Stimulated activated naive CD8-positive, alpha-beta T cell treated with anti-CD3 and anti-CD28 coated beads, Interleukin-15, amount 100 ng/mL, for 72 hours (primary cell): ENCODE measurements around the gene CDH2.

Experiments
- ATAC-seq: fragments of 150-1000 bp; cut with Tn5 transposase; 2 replicates; pipeline ENCODE4 v1.10.0; 2021; ENCODE audit warnings: mild to moderate bottlenecking, moderate library complexity
- DNase-seq, 2 donors: peaks; one replicate each; pipeline ENCODE4 v3.0.0; 2021 to 2022
- H3K27ac Mint-ChIP-seq, 2 donors: one replicate each; pipeline ENCODE4 v1.8.0; 2022; ENCODE audit warnings: mild to moderate bottlenecking in 2 of 2, mixed read lengths in 2 of 2, moderate library complexity in 2 of 2
- H3K27me3 Mint-ChIP-seq: one replicate; pipeline ENCODE4 v1.8.0; 2022; ENCODE audit warnings: mixed read lengths
- H3K4me1 Mint-ChIP-seq: one replicate; pipeline ENCODE4 v1.8.0; 2022; ENCODE audit warnings: mild to moderate bottlenecking, mixed read lengths
- H3K4me3 Mint-ChIP-seq, 2 donors: one replicate each; pipeline ENCODE4 v1.8.0; 2022; ENCODE audit warnings: mild to moderate bottlenecking in 2 of 2, mixed read lengths in 2 of 2, moderate library complexity in 1 of 2
- H3K9me3 Mint-ChIP-seq, 2 donors: one replicate each; pipeline ENCODE4 v1.8.0; 2022; ENCODE audit warnings: mixed read lengths in 2 of 2

The CDH2 gene

DNA sequence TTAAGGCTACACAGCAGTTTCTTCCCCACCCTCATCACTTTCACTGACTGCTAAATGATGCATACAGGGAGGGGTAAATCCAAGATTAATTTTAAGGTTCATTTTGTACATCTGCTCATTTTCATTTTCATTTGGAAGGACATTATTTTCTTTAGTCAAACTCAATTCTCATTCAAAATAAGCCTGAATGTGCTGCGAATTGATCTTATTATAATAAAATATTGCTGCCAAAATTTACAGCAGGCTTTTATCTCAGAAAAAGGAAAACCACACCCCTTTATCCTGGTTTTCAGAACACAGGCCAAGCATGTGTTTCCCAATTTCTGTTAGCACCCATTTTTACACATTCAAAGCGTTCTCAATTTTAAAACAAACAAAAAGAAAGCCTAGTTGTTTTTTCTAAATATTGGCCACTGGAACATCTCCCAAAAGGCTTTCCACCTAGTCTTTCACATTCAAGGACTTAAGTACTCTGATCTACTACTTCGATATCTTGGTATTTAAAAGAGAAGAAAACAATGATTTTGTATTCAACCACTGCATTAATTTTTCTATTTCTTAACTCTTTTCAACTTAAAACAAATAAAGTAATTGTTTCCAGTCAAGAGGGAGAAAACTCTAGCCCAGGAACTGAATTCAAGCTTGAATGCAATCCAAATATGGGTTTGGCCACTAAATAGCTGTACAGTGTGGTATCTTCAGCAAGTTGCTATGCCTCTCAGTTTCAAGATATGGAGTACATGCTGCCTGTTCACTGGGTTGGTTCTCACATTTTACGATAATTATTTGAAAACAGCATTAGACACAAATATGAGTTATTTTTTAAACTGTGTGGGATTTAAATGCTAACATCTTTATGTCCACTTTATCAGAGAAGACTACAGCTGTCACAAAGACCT is 52.5 kb downstream of the CDH2 start:
- Mint-ChIP-seq H3K9me3 (peaks cover 0 to 7% of the 10 kb centered on the region in 2 donors), H3K27ac (no peak overlapping the region), H3K4me3 (no peak overlapping the region), H3K4me1 (no peaks in the 10 kb centered on the region), H3K27me3 (no peaks in the 10 kb centered on the region)
- no peak for DNase-seq
- no peak for ATAC-seq

- ATAC-seq (no peak), DNase-seq (no peak)
- Mint-ChIP-seq H3K27ac (no peak overlapping the region), H3K9me3 (peaks cover 0 to 7% of the 10 kb centered on the region in 2 donors), H3K4me3 (no peak overlapping the region), H3K4me1 (no peaks in the 10 kb centered on the region), H3K27me3 (no peaks in the 10 kb centered on the region)
Observed at GRCh38 chr18:28123401-28124030, 53.4 kb downstream of the CDH2 start.

GRCh38 chr18:28120828-28121515 is 56.0 kb downstream of the CDH2 start:
- Mint-ChIP-seq H3K27ac (no peak overlapping the region), H3K4me1 (no peaks in the 10 kb centered on the region), H3K9me3 (peaks cover 0 to 7% of the 10 kb centered on the region in 2 donors), H3K4me3 (no peak overlapping the region), H3K27me3 (no peaks in the 10 kb centered on the region)
- ATAC-seq = no peak
- no peak for DNase-seq

DNA sequence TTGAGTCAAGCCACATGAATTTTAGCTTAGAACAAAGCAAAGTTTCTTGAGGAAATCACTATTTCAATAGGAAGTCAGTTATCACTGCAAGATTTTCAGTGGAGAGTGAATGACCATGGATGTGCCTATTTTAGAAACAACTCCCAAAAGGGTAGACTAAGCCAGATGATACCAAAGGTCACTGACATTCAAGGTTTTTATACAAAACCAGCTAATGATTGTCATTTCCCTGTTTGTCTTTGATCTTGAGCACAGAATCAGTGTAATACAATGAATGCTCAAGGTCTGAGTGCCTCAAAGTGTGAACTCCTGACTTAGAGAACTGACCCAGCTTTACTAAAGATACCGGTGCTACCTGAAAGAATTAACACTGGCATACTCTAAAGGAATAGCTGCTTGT is 60.5 kb downstream of the CDH2 start:
- no peaks in the 10 kb centered on the region for H3K27me3 Mint-ChIP-seq
- peaks cover 0 to 4% of the 10 kb centered on the region in 2 donors for H3K9me3 Mint-ChIP-seq
- ATAC-seq (no peak), DNase-seq (no peak)
- no peaks in the 10 kb centered on the region for H3K4me1 Mint-ChIP-seq
- H3K4me3 Mint-ChIP-seq = no peak overlapping the region
- no peak overlapping the region for H3K27ac Mint-ChIP-seq

GRCh38 chr18:28115149-28115550 is 61.8 kb downstream of the CDH2 start:
- Mint-ChIP-seq H3K4me3 (no peak overlapping the region), H3K27ac (no peak overlapping the region), H3K9me3 (no peaks in the 10 kb centered on the region), H3K4me1 (no peaks in the 10 kb centered on the region), H3K27me3 (no peaks in the 10 kb centered on the region)
- no peak for ATAC-seq
- DNase-seq = no peak

GRCh38 chr18:28114472-28114871 is 62.5 kb downstream of the CDH2 start:
- H3K9me3 Mint-ChIP-seq = no peaks in the 10 kb centered on the region
- H3K4me1 Mint-ChIP-seq = no peaks in the 10 kb centered on the region
- ATAC-seq = no peak
- no peak for DNase-seq
- no peak overlapping the region for H3K27ac Mint-ChIP-seq
- no peaks in the 10 kb centered on the region for H3K27me3 Mint-ChIP-seq
- H3K4me3 Mint-ChIP-seq = no peak overlapping the region

DNA sequence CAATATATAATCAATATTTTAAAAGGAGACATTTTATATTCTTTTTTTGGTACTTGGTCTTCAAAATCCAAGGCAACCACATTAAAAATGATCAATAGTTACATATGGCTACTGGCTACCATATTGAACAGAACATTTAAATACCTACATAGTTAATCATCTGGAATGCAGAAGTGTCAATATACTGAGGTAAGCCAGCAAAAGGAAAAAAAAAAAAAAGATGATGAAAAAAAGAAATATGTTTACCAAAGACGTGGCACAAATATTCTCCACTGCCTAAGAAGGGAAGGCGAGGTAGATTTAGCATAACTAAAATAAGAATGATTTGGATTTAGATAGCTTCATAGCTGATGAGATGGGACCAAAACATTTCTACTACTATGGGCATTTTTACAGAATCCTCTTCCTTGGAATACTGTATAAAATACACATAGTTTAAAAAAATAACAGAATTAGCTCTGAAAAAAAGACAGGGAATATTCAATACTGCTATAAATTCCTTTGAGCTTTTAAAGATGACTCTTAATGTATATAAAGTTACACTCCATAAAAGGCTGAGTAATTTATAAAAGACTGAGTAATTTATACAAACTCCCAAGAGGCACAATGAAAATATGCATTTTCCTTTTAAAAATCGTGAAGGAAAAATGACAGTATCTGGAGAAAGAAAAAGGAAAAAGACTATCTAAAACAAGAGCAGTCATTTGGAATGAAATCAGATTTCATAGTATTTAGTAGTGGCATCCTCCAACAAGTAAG is 63.5 kb downstream of the CDH2 start:
- no peak for DNase-seq

DNA sequence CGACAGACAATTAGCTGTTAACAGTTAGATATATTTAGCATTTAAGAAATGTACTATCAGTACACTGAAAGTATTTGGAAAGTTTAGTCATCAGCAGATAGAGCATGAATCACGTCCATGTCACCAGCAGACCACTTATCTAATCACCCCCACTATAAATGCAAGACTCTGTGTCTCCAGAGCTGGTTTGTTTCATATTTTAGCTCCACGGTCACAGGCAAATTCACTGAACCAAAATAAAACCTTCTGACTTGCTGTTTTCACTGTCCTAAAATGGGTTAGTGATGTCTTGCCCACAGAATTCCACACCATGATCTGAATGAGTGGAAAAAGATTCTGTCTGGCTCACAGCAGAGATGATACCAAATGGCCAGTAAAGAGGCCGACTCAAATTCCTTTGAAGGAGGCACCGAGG is 64.9 kb downstream of the CDH2 start:
- DNase-seq = no peak
- Mint-ChIP-seq H3K4me3 (no peak overlapping the region), H3K4me1 (no peaks in the 10 kb centered on the region), H3K9me3 (no peaks in the 10 kb centered on the region), H3K27ac (no peak overlapping the region), H3K27me3 (no peaks in the 10 kb centered on the region)
- no peak for ATAC-seq

More for the DNA sequence above, 63.5 kb downstream of the CDH2 start:
- H3K27ac Mint-ChIP-seq = no peak overlapping the region
- ATAC-seq = no peak
- no peak overlapping the region for H3K4me3 Mint-ChIP-seq
- H3K4me1 Mint-ChIP-seq = no peaks in the 10 kb centered on the region
- H3K9me3 Mint-ChIP-seq = no peaks in the 10 kb centered on the region
- no peaks in the 10 kb centered on the region for H3K27me3 Mint-ChIP-seq

DNA sequence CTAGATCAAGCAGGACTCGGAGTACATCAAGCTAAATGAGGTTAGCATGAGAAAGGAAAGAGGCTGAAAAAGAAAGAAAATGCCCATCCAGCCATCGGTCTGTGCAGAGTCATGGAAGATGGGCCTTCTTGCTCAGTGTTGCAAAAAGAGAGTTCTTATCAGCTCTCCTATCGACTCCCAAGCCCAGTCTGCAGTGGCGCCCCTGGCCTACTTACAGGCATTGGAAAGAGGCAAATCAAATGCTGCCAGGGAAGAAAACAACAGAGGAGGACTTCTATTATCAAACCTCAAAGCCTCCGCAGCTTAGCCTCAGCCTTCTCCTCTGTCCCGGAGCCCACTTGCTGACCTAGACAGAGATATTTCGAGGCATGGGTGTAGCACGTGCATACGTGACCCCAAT is 66.0 kb downstream of the CDH2 start:
- Mint-ChIP-seq H3K27me3 (no peaks in the 10 kb centered on the region), H3K9me3 (no peaks in the 10 kb centered on the region), H3K27ac (no peak overlapping the region), H3K4me1 (no peaks in the 10 kb centered on the region), H3K4me3 (no peak overlapping the region)
- ATAC-seq = no peak
- no peak for DNase-seq

DNA sequence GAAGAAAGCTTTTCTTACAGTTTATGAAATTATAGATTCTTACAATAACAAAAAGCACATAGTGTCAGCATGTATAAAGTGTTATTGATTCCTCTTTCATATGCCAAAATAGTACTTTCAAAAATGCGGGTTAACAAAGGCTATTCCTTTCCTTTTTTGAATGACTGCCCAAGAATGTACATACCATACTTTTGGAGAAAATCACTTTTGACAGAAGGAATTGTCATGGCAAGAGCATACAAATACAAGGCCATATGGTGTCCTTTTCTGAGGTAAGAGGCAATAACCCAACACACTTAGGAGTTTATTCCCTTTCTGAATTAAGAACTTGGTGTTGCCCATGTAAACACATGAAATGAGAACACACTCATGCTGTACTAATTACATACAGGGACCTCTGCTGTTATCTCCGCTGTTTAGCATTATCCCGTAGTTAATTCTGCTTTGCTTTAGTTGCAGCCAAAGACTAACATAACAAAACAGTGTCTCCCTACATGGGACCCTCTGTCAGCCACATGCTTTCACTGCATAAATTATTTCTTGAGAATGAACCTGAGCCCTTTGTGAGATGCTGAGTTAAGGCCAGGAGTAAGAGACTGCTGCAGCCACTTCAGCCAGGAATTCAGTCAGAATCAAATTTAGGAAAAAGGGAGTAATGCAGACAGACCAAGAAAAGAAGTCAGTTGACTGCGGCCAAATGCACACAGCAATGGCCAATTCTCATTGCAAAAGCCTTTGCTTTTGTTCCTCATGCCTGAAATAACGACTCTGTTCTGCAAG is 67.0 kb downstream of the CDH2 start:
- no peak for ATAC-seq
- H3K4me3 Mint-ChIP-seq = no peak overlapping the region
- no peak overlapping the region for H3K27ac Mint-ChIP-seq
- no peak for DNase-seq
- no peaks in the 10 kb centered on the region for H3K27me3 Mint-ChIP-seq
- no peaks in the 10 kb centered on the region for H3K4me1 Mint-ChIP-seq
- no peaks in the 10 kb centered on the region for H3K9me3 Mint-ChIP-seq

DNA sequence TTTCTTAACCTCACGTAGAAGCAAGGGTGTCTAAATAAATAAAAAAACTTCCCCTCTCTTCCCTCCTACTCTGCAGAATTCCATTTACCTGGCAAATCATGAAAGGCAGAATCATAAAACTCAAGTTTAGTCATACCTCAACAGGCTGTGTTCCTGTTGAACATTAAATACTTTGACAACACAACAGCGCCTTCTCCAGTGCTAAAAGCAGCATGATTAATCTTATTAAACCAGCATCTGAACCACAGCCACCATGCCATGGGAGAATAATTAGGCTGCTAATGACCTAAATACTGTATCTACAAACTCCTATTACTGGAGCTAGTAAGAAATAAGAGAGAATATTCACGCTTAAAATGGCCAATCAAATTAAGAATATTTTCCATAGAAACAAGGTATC is 68.1 kb downstream of the CDH2 start:
- no peak for DNase-seq
- H3K9me3 Mint-ChIP-seq = no peaks in the 10 kb centered on the region
- no peak overlapping the region for H3K27ac Mint-ChIP-seq
- no peaks in the 10 kb centered on the region for H3K4me1 Mint-ChIP-seq
- no peak for ATAC-seq
- H3K27me3 Mint-ChIP-seq = no peaks in the 10 kb centered on the region
- H3K4me3 Mint-ChIP-seq = no peak overlapping the region

DNA sequence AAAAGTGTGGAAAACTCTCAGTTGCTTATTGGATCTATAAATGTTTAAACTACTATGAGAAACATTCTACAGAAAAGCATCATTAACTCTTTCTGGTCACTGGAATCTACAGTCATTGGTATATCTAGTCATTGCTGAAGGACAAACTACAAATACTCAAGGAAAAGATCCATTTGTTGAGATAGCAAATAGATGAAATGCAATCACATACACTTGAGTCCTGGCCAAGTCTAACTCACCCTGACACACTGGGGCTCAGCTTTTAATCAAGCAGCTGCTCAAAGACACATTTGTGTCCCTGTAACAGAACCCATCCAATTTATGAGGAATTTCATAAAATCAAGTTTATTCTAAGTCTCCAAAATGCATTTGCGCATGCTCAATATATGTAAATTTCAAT is 68.7 kb downstream of the CDH2 start:
- Mint-ChIP-seq H3K4me3 (no peak overlapping the region), H3K4me1 (no peaks in the 10 kb centered on the region)
- ATAC-seq = no peak

DNA sequence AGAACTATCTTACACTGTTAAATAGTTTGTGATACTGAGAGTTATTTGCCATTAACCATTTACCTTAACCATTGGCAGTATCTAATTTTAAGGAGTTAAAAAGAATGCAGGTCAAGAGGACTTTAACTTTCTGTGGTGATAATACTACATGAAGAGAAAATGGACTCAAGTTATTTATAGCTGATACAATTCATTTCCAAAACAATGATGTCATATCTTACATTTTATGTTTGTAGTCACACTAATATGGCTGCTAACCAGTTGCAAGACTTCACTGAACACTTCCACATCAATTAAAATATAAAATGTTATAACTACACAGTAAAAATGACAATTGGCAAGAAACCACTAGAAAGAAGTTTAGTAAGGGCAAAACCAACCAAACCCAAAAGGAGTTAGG is 77.7 kb downstream of the CDH2 start:
- Mint-ChIP-seq H3K4me3 (no peak overlapping the region), H3K27me3 (no peaks in the 10 kb centered on the region), H3K27ac (no peak overlapping the region), H3K4me1 (no peaks in the 10 kb centered on the region), H3K9me3 (peaks cover 0 to 11% of the 10 kb centered on the region in 2 donors)
- ATAC-seq (no peak), DNase-seq (no peak)

More for the DNA sequence above, 68.7 kb downstream of the CDH2 start:
- DNase-seq = no peak
- Mint-ChIP-seq H3K27me3 (no peaks in the 10 kb centered on the region), H3K9me3 (no peaks in the 10 kb centered on the region), H3K27ac (no peak overlapping the region)

- H3K4me3 Mint-ChIP-seq = no peak overlapping the region
- H3K9me3 Mint-ChIP-seq = peaks cover 0 to 4% of the 10 kb centered on the region in 2 donors
- H3K27me3 Mint-ChIP-seq = no peaks in the 10 kb centered on the region
- ATAC-seq (no peak), DNase-seq (no peak)
- H3K4me1 Mint-ChIP-seq = no peaks in the 10 kb centered on the region
- H3K27ac Mint-ChIP-seq = no peak overlapping the region
Observed at GRCh38 chr18:28095631-28096030, 81.3 kb downstream of the CDH2 start.

GRCh38 chr18:28095041-28095440 is 81.9 kb downstream of the CDH2 start:
- Mint-ChIP-seq H3K27ac (no peak overlapping the region), H3K27me3 (no peaks in the 10 kb centered on the region), H3K9me3 (peaks cover 4 to 6% of the 10 kb centered on the region in 2 donors), H3K4me1 (no peaks in the 10 kb centered on the region), H3K4me3 (no peak overlapping the region)
- DNase-seq (no peak), ATAC-seq (no peak)
